ENCODE results near the gene HHIPL1.

HHIPL1 gene

DNA sequence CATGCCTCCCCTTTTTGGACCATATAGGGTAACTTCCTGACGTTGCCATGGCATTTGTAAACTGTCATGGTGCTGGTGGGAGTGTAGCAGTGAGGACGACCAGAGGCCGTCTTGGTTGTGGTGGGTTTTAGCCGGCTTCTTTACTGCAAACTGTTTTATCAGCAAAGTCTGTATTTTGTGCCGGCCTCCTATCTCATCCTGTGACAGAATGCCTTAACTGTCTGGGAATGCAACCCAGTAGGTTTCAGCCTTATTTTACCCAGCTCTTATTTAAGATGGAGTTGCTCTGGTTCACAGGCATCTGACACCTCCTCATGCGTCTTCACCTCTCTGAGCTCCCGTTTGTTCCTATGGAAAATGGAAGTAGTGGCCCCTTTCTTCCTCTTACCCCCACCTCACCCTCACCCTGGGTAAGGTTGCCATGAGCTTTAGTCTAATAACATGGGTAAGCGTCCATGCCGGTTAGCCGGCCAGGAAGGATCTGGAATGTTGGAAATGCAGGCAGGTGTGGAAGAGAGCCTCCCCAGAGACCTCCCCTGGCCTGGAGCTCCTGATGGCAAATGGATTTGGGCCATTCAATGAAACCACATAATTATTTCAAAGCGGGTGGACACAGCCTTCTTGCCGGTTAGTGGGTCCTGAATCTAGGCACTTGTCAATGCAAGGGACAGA lies 18.6 kb downstream of the HHIPL1 start:
- no peak for DNase-seq

- DNase-seq = no peak
Measured at GRCh38 chr14:99664058-99664936, 19.4 kb downstream of the HHIPL1 start.

DNA sequence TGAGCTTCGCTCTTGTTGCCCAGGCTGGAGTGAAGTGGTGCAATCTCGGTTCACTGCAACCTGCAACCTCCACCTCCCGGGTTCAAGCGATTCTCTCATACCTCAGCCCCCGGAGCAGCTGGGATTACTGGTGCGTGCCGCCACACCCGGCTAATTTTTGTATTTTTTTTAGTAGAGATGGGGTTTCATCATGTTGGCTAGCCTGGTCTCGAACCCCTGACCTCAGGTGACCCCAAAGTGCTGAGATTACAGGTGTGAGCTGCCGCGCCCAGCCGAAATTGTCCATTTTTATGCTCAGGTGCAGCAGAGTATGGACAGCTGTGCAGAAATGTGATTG lies 20.0 kb downstream of the HHIPL1 start:
- DNase-seq = no peak

- no peak for DNase-seq
Measured at GRCh38 chr14:99666533-99666932, 21.6 kb downstream of the HHIPL1 start.

DNA sequence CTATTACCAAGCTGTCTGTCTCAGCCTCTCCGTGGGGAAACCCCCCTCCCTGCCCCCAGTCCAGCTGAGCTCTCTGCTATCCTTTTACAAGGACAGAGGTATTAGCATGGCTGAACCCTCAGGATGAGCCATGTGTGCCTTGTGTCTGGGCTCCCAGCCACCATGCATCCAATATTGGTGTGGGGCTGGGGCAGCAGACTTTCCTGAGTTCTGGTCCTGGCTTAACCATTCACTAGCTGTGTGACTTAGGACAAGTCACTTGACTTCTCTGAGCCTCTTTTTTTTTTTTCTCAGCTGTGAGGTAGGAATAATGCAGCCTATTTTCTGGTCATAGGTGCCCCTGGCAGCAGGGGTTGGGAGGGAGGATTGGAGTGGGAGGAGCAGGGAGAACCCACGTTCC lies 22.1 kb downstream of the HHIPL1 start:
- no peak for DNase-seq

DNA sequence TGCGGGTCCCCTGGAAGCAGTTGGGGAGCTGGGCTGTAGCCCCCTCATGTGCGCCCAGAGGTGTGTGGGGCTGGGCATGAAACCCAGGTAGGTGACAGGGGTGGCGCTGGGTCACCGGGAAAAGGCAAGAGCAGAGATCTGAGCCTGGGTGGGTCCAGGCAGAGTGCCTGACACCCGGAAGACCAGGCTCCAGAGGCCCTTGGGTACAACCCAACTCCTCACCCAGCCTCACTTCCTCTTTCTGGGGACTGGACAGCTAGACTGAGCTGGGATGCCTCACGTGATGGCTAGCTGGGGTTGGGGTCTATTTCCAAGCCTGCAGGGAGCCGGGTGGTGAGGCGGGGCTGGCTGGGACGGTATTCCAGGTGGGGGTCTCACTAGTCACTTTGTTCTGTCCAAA lies 22.9 kb downstream of the HHIPL1 start:
- no peak for DNase-seq

DNA sequence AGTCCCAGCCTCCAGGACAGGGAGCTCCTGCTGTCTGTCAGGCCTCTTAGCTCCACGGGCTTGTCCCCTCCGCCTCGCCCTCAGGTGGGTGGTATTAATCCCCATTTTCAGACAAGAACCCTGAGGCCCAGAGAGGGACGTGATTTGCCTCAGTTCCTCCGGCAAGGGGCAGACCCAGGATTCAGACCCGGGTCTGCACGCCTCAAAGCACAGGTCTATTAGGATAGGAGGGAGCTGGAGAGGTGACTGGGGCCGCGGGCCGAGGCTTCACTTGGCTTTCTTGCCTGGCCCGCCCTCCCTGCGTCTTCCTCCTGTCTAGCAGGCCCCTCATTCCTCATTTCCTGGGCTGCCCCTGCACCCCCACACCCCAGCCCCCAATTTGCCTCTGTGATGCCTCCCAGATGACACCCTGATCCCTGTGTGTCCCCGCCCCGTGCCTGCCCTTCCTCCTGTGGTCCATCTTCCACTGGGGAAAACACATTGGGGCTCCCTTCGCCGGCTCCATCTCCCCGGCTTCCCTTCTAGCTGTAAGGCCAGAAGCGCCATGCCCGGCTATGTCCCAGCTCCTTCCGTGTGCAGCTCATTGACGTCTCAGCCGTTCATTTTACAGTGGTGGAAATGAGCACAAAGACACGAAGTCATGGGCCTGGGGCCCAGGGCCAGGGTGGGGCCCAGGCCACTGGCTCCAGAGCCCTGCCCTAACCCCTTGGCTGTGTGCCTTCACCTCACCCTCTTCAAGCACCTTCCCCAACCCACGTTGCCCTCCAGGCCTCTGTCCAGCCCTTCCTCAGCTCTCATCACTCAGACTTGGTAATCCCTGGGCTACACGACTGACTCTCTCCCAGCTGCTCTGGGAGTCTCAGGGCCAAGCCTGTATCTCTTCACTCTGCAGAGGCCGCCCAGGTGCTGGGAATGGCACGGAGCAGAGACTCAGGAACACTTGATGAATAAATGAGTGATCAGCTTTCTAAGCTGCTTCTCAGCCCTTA lies 23.7 kb downstream of the HHIPL1 start:
- no peak for DNase-seq

DNA sequence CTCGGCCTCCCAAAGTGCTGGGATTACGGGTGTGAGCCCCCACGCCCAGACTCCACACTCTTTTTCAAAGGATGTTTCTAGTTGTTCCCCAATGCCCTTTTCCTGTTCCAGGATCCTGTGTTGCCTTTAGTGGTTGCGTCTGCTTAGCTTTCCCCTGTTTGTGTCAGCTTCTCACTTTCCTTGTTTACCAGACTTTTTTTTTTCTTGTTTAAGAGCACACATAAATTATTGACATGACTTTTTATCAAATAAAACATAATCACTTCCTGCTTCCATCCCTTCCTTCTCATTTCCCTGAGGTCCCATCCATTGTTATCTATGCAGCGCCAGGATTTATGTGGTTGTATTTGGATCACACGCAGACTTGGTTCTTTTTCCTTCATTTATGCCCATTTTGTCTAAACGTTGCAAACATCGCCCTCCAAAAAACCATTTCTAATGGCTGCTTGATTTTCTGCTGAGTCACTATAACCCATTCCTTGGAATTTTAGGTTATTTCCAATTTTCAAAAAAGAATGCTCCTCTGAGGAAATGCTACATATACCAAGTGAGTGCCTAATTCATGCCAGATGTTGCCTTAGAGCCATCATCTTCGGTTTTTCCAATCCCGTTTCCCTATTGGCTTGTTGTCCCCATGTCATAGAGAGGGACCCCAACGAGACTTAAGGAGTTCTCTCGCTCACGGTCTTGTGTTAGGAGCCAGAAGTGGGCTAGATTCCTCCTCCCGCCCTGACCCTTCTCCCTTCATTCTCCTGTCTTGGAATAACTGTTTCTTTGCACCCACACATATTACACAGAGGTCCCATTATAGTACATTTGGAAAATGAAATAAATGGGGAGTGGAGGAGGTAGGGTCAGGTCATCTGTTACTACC lies 25.7 kb downstream of the HHIPL1 start:
- DNase-seq = no peak

DNA sequence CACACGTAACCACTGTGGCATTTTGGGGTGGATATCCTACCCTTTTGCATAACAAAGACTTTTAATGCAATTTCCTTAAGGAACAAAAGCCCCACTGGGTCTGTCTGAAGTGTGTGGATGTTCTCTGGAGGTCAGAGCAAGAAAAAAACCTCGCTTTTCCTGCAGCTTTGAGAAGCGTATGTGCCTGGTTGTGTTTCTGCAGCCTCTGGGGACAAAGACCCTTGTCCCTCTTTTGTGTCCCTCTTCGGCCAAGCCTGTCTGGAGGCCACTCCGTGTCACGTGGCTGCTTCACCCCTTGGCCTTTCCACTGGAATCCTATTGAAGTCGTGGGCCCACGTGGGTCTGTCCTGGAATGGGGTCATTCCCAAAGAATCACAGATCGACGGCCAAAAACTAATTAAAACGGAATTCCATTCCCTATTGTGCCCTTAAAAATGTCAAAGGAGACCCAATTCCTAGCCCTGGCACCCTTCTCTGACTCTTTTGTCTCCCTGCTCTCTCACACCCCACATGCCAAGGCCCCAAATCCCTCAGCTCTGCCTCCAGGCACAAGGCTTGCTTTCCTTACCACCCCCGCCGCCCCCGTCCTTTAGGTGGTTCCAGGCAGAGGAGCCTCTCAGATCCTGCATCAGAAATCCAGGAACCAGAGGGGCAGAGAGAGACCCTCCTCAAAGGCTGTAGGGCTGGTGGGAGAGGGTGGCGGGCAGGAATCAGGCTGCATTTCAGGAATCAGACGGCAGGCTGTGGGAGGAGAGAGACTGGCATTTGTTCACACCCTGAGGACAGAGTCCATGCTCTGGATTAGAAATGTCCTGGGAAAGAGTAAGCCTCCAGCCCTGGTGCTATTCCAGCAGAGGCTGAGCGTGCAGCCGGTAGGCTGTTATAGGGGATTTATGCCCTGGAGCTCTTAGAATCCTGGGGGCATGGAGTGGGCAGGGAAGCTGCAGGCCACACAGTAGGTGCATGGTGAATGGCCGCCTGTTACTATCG lies 26.6 kb downstream of the HHIPL1 start:
- no peak for DNase-seq

DNA sequence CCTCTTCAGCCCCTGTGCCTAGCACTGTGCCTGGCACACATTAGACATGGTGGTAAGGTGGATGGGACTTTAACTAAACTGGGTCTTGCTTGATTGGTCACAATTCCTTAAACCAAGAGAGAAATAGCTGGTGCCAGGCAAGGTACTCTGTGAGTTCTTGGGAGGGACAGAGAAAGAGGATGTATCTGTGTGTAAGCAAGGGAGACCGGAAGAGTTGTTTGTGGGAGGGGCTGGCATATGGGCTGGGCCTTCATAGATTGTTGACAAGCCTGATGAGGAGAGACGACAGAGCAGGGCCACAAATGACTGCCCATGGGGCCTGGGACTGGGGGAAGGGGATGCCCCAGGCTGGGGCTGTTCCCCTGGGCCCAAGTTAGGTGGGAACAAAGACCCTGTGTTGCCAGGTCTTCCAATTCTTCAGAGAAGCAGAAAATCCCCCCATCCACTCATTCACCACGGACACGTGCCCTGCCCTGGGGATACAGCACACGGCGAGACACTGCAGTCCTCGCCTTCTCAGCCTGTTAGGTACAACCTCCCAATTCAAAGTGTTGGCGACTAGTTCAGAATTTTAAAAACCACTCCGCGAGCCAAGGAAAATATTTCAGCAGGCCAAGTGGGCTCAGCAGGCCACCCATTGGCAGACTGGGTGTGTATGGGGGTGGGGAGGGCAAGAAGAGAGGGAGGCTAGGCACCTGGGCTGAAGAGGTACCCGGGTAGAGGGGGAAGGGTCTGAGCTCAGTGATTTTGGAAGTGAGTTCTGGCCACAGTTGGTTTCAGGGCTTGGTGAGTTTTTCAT lies 27.8 kb downstream of the HHIPL1 start:
- no peak for DNase-seq

DNA sequence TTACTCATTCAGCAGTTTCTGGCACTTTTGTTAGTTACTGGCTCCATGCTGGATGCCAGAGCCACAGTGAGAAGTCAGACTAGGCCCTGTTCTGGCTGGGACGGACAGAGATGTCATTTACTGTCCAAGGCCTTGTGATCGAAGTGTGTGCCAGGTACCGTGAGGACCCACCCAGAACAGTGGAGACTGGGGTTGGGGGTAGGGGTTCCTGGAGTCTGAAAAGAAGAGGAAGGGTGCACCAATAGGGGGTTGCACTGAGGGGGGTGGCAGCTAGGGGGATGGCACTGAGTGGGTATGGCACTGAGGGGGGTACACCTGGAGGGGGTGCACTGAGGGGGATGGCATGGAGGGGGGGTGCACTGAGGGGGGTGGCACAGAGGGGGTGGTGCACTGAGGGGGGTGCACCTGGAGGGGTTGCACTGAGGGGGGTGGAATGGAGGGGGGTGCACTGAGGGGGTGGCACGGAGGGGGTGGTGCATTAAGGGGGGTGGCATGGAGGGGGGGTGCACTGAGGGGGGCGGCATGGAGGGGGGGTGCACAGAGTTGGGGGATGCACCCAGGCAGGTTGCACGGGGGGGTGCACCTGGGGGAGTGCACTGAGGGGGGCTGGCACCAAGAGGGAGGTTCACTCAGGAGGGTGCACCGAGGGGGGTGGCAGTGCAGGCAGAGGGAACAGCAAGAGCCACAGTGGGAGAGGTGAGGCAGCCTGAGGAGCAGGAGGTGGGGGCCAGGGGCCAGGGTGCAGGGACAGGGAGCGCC lies 28.6 kb downstream of the HHIPL1 start:
- DNase-seq = no peak

DNA sequence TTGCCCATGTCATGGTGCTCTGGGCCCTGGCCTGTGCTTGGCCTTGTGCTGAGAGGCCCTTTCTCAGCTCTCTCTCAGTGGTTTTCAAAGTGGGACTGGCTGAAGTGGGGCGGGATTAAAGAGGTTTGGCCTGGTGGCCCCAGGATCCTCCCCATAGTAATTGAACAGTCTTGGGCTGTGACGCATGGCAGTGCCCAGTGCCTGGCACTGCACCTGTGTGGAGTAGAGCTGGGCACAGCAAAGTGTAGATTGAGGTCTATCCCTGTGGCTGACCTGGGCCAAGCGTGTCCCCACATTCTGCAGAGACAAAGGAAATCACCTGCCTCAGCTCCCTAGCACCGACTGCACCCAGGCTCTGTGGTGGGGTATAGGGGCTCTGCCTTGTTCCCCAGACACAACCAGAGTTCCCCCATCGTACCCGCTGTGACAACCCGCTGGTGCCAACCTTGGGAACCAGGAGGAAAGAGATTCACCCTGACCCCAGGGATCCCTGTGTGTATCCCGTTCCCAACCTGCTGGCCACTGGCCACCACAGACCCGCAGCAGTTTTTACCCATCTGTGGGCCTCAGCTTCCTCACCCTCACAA lies 29.2 kb downstream of the HHIPL1 start:
- DNase-seq = no peak

DNA sequence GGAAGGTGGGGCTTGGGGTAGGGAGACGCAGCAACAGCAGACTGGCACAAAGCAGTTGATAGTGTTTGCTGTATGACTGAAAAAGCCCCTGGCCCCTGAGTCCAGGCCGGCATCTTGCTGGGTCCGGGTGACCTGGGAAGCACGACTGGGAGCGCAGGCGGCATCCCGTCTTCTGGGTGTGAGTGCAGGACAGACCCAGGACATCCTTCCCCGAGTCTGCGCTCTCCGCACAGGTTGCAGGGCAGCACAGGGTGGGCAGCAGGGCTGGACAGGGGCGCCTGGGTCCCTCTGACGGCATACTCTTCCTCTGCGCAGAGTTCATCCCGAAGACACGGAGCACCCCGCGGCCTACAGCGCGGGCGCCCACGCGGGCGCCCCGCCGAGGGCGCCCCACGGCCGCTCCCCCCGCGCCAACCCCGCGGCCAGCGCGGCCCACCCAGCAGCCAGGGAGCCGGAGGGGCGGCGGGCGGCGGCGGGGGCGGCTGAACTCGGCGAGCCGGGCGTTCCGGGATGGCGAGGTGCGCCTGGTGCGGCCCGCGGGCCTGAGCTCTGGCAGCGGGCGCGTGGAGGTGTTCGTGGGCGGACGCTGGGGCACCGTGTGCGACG lies 29.9 kb downstream of the HHIPL1 start:
- DNase-seq = no peak

DNA sequence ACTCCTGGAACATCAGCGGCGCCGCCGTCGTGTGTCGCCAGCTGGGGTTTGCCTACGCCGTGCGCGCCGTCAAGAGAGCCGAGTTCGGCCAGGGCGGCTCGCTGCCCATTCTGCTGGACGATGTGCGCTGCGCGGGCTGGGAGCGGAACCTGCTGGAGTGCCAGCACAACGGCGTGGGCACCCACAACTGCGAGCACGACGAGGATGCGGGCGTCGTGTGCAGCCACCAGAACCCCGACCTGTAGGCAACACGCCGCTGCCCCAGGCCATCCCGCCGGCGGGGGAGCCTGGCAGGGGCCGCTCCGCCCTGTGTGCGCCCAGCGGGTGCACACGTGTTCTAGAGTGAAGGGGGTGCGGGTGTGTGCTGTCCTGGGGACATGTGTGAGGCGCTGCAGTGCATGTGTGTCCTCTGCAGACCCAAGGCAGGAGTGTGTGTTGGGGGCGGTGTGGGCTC lies 30.5 kb downstream of the HHIPL1 start:
- no peak for DNase-seq

DNA sequence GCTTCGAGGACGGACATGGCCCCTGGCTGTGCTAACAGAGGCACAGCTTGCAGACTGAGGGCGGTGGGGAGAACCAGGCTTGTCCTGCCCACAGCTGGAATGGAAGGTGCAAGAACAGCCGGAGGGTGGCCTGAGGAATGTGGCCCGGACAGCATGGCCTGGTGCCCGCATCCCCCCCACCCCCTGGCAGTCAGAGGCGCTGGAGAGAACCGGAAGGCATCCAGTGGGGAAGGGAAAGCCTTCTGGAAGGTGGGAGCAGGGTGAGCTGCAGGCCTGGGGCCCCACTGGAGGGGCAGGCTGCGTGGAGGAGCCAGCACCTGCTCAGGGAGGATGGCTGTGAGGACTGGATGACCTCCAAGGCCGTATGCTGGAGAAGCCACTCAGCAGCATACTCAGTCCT lies 31.0 kb downstream of the HHIPL1 start:
- no peak for DNase-seq

GRCh38 chr14:99676657-99677056 lies 31.7 kb downstream of the HHIPL1 start:
- no peak for DNase-seq

GRCh38 chr14:99677231-99678140 lies 32.6 kb downstream of the HHIPL1 start:
- DNase-seq = no peak
